ENCODE data around the gene MRPS27.

DNA sequence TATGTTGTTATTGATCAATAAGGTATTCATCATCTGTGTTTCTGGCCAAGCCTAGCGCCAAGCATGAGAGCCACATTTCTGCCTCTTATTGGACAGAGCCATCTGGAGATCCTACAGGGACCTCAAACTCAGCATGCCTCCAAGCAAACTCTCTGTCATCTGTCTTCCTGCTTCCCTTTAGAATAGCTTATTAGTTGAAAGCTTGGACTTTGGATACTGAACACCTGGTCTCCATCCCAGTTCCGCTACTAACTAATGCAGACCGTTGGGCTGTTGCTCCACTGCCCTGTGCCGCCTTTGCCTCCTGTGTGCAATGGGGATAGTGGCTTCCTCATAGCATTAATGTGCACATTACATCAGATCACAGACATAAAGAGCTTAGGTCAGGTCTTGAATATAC, 147.3 kb downstream of the MRPS27 start:
- TF ChIP-seq SUZ12 (IDR thresholded peaks at IDR 0.05; ENCODE audit: extremely low read depth, insufficient read depth, insufficient read length): no peak
- TF ChIP-seq YY1 (IDR thresholded peaks at IDR 0.05; ENCODE audit: insufficient read depth, insufficient read length): no peak
- TF ChIP-seq ZNF274 (IDR thresholded peaks at IDR 0.05; ENCODE audit: low read depth, low read length): no peak
